H1 (cell line): ENCODE data around the gene DCP1A. TPM values are rescaled to one million over a fixed set of nuclear protein-coding genes. Genes with fewer than 3 reads are reported as not detected.

ENCODE experiments used
- ASH2L ChIP-seq: fragments of 200-600, 300-600 bp; sonication (generic); IDR thresholded peaks from one replicate; pipeline ENCODE4 v1.7.1; 2017; ENCODE audit warnings: low read length
- CBX5 ChIP-seq: fragments of 300-800, 300-1000 bp; sonication (generic); IDR thresholded peaks from 2 replicates; pipeline ENCODE4 v1.7.1; 2016; ENCODE audit warnings: antibody characterized with exemption, low read length, low read depth
- CEBPB ChIP-seq: IDR thresholded peaks from 2 replicates; pipeline ENCODE4 v1.6.1; 2012; ENCODE audit warnings: low read depth, low read length
- EZH2 ChIP-seq: fragments of 200-600 bp; sonication (generic); IDR thresholded peaks from 2 replicates; pipeline ENCODE4 v1.7.1; 2012; ENCODE audit warnings: low read depth, mild to moderate bottlenecking, moderate library complexity, low read length, inconsistent platforms; ENCODE audit not compliant: severe bottlenecking
- MAFK ChIP-seq: IDR thresholded peaks from 2 replicates; pipeline ENCODE4 v1.6.1; 2012; ENCODE audit warnings: low read depth, mild to moderate bottlenecking, improper control_type of control experiment, low read length
- PHF8 ChIP-seq: fragments of 200-600 bp; sonication (generic); conservative IDR thresholded peaks from 2 replicates; pipeline ENCODE4 v1.7.1; 2012; ENCODE audit warnings: low read depth, mild to moderate bottlenecking, inconsistent platforms, low read length, moderate library complexity
- SAP30 ChIP-seq: fragments of 300-600 bp; sonication (generic); IDR thresholded peaks from 2 replicates; pipeline ENCODE4 v1.7.1; 2012; ENCODE audit warnings: low read length, moderate library complexity, mild to moderate bottlenecking, inconsistent platforms; ENCODE audit not compliant: insufficient read depth, insufficient replicate concordance
- SIN3A ChIP-seq, 2 experiments: IDR thresholded peaks in 1 of 2; conservative IDR thresholded peaks in 1 of 2; 2 replicates each; pipeline ENCODE4 v1.6.1; 2011 to 2012; ENCODE audit warnings: low read length in 2 of 2, improper control_type of control experiment in 1 of 2, low read depth in 1 of 2, mild to moderate bottlenecking in 1 of 2
- SIRT6 ChIP-seq: IDR thresholded peaks from one replicate; pipeline ENCODE4 v1.7.1; 2012; ENCODE audit warnings: low read length, inconsistent platforms
- polyA plus RNA-seq, 7 experiments: library from polyadenylated mRNA; depleted of rRNA in 3 of 7; stranded (reverse) in 5 of 7; unstranded in 2 of 7; fragments of >200 nt in 5 of 7; fragments of 200-250 nt in 2 of 7; gene quantifications; 1 replicate in 5 of 7; 2 replicates in 1 of 7; 4 replicates in 1 of 7; pipeline versions ENCODE4 v1.2.1 to v1.2.3, GENCODE V29; 2011 to 2013; ENCODE audit warnings: missing spikeins in 2 of 7, mixed read lengths in 2 of 7
- total RNA-seq: library from RNA; stranded (reverse); fragmentation: NEBNext Ultra II Directional; extraction: Animal tissue kit (Norgen Biotek cat#: 25700); gene quantifications from 2 replicates; pipeline ENCODE4 v1.2.1, GENCODE V29; 2021

DCP1A gene
- total and polyA plus RNA-seq, 2 of the 8 experiments (the other 6 are each of a cell fraction or from before 2014, with no cell fraction given): 13.2 to 15.9 TPM

- TF ChIP-seq PHF8: peak; percentile 10; the same call in 1 of the 2 replicates
- no peak for TF ChIP-seq ASH2L
- TF ChIP-seq CBX5: no peak
- no peak for TF ChIP-seq EZH2
- TF ChIP-seq SIN3A (conservative IDR thresholded peaks at IDR 0.05 in 1 of 2, IDR thresholded peaks at IDR 0.05 in 1 of 2; ENCODE audit: low read depth in 1 of 2, low read length in 2 of 2): peak in 1 of 2 experiments; percentile 78; a peak in 1 of 4 replicates
- TF ChIP-seq CEBPB: no peak
- no peak for TF ChIP-seq MAFK
- TF ChIP-seq SIRT6: no peak
- TF ChIP-seq SAP30: no peak
These were observed 92.6 kb downstream of the DCP1A start (continued) for GRCh38 chr3:53254509-53255422.
